Omental fat pad (tissue), 4 donors: ENCODE results near the gene GINS1. TPM values are rescaled to one million over a fixed set of nuclear protein-coding genes. Genes with fewer than 3 reads are reported as not detected.

ENCODE experiments used
- ATAC-seq: fragments of 150-250 bp; one replicate; pipeline ENCODE4 v1.9.1; 2016; ENCODE audit warnings: mild to moderate bottlenecking, moderate library complexity; ENCODE audit not compliant: low FRiP score
- DNase-seq: peaks from one replicate; pipeline ENCODE4 v3.0.0-alpha.2; 2019; ENCODE audit warnings: low spot score
- total RNA-seq, 4 donors: library from RNA; depleted of rRNA; stranded (reverse); fragments of >200 nt; gene quantifications; one replicate each; pipeline ENCODE4 v1.1.0, GENCODE V29; 2016
- TF ChIP-seq, protein P1 (sequence below), 3 donors: fragments of 450-650 bp; IDR thresholded peaks; one replicate each; pipeline ENCODE4 v1.5.1; 2016 to 2017; ENCODE audit warnings: antibody characterized with exemption in 3 of 3, mild to moderate bottlenecking in 3 of 3, moderate library complexity in 2 of 3

Gene GINS1
- total RNA-seq, 4 donors from 2014 or later = 0.13 to 1.1 (median 0.58) TPM

DNA sequence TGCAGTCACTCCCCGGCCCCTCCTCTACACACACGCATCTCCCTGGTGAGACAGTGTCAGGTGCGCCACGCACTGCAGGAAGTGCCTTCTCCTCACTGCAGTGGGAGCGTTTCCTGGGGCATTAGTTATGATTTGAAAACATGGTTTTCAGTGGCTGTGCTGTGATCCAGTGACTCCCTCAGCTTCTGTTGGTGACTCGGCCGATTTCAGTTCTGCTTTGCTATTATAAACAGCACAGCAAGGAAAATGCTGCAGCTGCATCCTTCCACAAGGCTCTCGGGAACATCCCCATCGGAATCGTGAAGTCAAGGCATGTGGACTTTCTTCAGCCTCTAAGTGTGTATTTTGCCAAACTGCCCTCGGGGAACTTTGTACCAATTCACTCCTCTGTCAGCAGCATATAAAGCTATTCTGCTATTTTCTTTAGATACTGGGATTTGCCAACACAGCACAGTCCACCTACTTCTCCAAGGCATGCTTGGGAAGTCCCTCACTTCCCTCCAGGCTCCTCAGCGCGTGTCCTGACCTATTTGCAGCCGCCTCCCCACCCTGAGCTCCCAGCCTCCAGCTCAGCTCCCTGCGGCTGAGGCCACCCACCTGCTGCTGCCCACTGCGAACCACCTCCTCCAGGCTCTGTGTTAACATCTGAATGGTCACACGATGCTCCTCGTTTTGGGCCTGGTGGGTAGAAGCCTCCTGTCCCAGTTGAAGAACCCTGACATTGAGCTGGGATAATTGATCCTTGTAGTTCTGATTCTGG, 54.5 kb downstream of the GINS1 start:
- ATAC-seq = no peak

DNA sequence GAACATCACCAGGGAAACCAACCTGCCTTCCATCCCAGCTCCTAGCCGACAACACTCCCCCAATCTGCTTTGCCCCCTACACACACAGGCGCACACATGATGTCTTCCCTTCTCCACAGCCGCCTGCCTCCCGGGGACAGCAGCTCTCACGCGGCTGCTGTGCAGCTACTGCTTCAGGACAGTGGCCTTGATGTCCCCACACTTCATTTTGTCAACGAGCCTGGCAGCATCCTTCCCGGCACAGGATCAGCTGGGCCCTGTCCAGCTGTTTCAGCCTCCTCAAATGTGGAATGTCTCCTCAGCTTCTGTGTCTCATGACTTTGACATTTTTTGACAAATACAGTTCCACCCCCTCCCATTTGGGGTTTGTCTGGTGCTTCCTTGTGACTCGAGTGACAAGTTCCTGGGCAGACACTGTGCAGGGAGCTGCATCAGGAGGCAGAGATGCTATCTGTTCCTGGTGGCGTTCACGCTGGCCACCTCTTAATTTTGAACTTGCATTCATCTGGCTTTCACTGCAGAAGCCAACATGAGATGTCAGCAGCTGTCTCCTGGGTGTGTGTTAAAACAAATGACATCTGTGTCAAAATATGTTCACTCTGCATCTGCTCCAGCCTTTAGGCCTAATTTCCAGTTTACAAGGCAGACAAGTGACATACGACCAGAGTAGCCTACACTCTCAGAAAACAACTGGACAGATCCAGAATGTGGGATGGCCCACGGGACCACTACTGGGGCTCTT, 57.2 kb downstream of the GINS1 start:
- ATAC-seq (no peak), DNase-seq (no peak)

More for the DNA sequence above, 54.5 kb downstream of the GINS1 start:
- TF ChIP-seq, protein P1, sequence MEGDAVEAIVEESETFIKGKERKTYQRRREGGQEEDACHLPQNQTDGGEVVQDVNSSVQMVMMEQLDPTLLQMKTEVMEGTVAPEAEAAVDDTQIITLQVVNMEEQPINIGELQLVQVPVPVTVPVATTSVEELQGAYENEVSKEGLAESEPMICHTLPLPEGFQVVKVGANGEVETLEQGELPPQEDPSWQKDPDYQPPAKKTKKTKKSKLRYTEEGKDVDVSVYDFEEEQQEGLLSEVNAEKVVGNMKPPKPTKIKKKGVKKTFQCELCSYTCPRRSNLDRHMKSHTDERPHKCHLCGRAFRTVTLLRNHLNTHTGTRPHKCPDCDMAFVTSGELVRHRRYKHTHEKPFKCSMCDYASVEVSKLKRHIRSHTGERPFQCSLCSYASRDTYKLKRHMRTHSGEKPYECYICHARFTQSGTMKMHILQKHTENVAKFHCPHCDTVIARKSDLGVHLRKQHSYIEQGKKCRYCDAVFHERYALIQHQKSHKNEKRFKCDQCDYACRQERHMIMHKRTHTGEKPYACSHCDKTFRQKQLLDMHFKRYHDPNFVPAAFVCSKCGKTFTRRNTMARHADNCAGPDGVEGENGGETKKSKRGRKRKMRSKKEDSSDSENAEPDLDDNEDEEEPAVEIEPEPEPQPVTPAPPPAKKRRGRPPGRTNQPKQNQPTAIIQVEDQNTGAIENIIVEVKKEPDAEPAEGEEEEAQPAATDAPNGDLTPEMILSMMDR (IDR thresholded peaks at IDR 0.05) = no peak
- no peak for DNase-seq

DNA sequence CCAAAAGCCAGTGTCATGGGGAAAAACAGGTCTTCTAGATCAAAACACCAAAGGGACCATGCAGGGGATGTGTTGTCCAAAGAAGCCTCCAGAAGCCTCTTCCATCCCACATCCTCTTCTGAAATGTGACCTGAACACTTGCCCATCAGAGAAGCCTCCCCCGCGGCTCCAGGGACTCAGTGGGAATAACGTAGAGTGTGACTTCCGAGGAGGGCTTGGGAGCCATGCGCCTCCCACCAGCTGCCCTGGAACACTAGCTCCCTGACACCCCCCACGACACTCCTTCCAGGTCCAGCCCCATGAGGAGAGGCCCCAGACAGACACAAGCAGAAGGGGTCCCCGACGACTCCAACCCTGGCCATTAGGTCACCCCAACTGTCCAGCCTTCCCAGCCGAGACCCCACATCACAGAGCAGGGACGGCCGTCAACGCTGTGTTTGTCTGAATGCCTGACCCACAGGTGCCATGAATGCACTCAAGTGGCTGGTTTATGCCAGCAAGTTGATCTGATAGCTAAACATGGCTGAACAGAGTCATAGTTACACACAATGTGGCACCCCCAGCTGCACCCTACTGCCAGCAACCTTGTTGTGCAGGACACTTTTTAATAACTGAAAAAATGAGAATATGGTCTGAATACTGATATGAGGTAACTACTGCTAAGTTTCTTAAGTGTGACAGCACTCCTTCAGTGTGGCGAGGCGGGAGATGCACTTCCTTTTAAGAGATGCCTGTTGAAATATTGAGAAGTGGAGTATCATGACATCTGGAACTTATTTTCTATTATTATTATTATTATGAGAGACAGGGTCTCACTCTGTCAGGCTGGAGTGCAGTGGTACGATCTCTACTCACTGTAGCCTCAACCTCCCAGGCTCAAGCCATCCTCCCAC, 58.0 kb downstream of the GINS1 start:
- ATAC-seq = no peak
- TF ChIP-seq, protein P1 (IDR thresholded peaks at IDR 0.05) = no peak
- DNase-seq = no peak

More for the DNA sequence above, 57.2 kb downstream of the GINS1 start:
- TF ChIP-seq, protein P1 (IDR thresholded peaks at IDR 0.05) = no peak

DNA sequence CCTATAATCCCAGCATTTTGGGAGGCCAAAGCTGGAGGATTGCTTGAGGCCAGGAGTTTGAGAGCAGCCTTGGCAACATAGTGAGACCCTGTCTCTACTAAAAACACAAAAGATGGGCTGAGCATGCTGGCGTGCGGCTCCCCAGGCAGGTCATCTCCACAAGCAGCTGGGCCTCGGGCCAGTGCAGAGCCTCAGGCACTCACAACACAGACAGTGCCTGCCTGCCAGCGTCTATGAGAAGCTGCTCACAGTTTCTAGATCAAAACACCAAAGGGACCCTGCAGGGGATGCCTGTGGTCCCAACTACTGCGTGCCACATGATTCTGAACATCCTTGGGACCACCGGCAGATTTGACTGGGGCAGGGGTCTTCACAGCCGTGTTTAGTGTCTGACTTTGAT, 59.4 kb downstream of the GINS1 start:
- TF ChIP-seq, protein P1 (IDR thresholded peaks at IDR 0.05) = no peak
- ATAC-seq (no peak), DNase-seq (no peak)

DNA sequence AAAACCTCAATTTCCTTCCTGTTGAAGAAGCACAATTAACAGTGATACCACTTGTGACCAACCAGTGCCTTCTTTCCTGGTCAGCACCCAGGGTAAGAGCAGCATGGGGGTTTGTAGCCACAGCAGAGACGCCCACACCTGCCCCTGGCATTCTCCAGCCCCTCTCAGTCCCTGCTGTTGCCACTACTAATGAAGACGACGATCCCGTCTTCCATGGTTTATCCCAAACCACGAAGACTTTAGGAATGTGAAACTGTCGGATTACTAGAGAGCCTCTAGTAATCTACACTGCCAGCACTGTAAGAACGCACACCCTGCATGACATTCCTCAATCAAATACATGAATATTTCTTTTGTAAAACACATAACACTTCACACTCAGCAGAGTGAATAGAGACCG, 60.0 kb downstream of the GINS1 start:
- TF ChIP-seq, protein P1 (IDR thresholded peaks at IDR 0.05) = no peak
- no peak for ATAC-seq

DNA sequence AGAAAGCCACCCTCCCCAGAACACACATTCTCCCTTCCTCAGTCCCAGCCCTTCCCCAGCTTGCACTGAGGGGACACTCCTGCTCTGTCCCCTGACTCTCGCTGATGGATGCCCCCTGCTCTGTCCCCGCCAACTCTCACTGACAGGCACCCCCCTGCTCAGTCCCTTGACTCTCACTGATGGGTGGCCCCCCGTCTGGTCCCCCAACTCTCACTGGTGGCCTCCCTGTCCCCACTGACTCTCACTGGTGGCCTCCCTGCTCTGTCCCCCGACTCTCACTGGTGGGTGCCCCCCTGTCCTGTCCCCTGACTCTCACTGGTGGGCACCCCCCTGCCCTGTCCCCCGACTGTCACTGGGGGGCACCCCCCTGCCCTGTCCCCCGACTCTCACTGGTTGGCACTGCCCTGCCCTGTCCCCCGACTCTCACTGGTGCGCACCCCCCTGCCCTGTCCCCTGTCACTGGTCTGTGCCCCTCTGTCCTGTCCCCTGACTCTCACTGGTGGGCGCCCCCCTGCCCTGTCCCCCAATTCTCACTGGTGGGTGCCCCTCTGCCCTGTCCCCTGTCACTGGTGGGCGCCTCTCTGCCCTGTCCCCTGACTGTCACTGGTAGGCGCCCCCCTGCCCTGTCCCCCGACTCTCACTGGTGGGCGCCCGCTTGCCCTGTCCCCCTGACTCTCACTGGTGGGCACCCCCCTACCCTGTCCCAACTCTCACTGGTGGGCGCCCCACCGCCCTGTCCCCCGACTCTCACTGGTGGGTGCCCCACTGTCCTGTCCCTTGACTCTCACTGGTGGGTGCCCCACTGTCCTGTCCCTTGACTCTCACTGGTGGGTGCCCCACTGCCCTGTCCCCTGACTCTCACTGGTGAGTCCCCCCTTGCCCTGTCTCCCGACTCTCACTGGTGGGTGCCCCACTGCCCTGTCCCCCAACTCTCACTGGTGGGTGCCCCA, 60.9 kb downstream of the GINS1 start:
- TF ChIP-seq, protein P1 (IDR thresholded peaks at IDR 0.05) = no peak
- ATAC-seq (no peak), DNase-seq (no peak)

More for the DNA sequence above, 60.0 kb downstream of the GINS1 start:
- no peak for DNase-seq
